ENCODE data around the gene IFT81. TPM values are rescaled to one million over a fixed set of nuclear protein-coding genes. Genes with fewer than 3 reads are reported as not detected.
A peak's percentile ranks its signal among the peaks of the same experiment; 100 is the strongest.

IFT81 gene
- total and polyA plus RNA-seq, 7 donors = 1.8 to 42.7 (median 20.4) TPM

GRCh38 chr12:110256780-110257431 lies 132.7 kb downstream of the IFT81 start:
- intact Hi-C loops (cut with DNase I) = no loop called here
- Histone ChIP-seq H3K4me3 (no peak overlapping the region), H3K27me3 (no peaks in the 10 kb centered on the region), H3K36me3 (no peaks in the 10 kb centered on the region), H3K9me3 (no peaks in the 10 kb centered on the region), H3K4me1 (peaks cover 0 to 4% (median 0%) of the 10 kb centered on the region in 4 donors), H3K27ac (peak overlapping the region; percentile 15 to 53 (median 43))
- 78 to 81% methylated on average over 12 of the region's 12 CpGs for WGBS, 2 donors
- DNase-seq = peak; percentile 74
- TF ChIP-seq EP300 (IDR thresholded peaks at IDR 0.05) = no peak
- no peak for TF ChIP-seq CTCF (IDR thresholded peaks at IDR 0.05)
- no peak for TF ChIP-seq POLR2AphosphoS5 (IDR thresholded peaks at IDR 0.05)
- no peak for TF ChIP-seq POLR2A (IDR thresholded peaks at IDR 0.05)

- H3K27me3 ChIP-seq = no peaks in the 10 kb centered on the region
- DNase-seq = no peak
- 93 to 94% methylated on average over 12 of the region's 12 CpGs for WGBS, 2 donors
- H3K9me3 ChIP-seq = no peaks in the 10 kb centered on the region
- no peak overlapping the region for H3K4me3 ChIP-seq
- H3K36me3 ChIP-seq = no peaks in the 10 kb centered on the region
- intact Hi-C loops (cut with DNase I) = no loop called here
- TF ChIP-seq POLR2AphosphoS5 (IDR thresholded peaks at IDR 0.05) (no peak), POLR2A (IDR thresholded peaks at IDR 0.05) (no peak), EP300 (IDR thresholded peaks at IDR 0.05) (no peak), CTCF (IDR thresholded peaks at IDR 0.05) (no peak)
- no peak overlapping the region for H3K27ac ChIP-seq
- H3K4me1 ChIP-seq = no peaks in the 10 kb centered on the region
Measured at GRCh38 chr12:110258466-110258865, 134.3 kb downstream of the IFT81 start.

- DNase-seq = no peak
- Histone ChIP-seq H3K4me1 (peaks cover 0 to 11% (median 9%) of the 10 kb centered on the region in 4 donors), H3K4me3 (no peak overlapping the region), H3K27me3 (no peaks in the 10 kb centered on the region), H3K9me3 (no peaks in the 10 kb centered on the region), H3K36me3 (no peaks in the 10 kb centered on the region), H3K27ac (peak overlapping the region in 1 of 4 donors; percentile 15)
- TF ChIP-seq POLR2A (IDR thresholded peaks at IDR 0.05) (no peak), POLR2AphosphoS5 (IDR thresholded peaks at IDR 0.05) (no peak), CTCF (IDR thresholded peaks at IDR 0.05) (no peak)
- 81 to 86% methylated on average over 17 of the region's 17 CpGs for WGBS, 2 donors
- intact Hi-C loops (cut with DNase I) = no loop called here
Measured at GRCh38 chr12:110262442-110263388, 138.6 kb downstream of the IFT81 start.

GRCh38 chr12:110266381-110266960 lies 142.3 kb downstream of the IFT81 start:
- 72 to 82% methylated on average over 5 of the region's 5 CpGs for WGBS, 2 donors
- Histone ChIP-seq H3K27me3 (no peaks in the 10 kb centered on the region), H3K27ac (peak overlapping the region in 3 of 4 donors; percentile 40 to 51 (median 49)), H3K9me3 (no peaks in the 10 kb centered on the region), H3K36me3 (no peaks in the 10 kb centered on the region), H3K4me1 (peaks cover 0 to 40% (median 33%) of the 10 kb centered on the region in 4 donors), H3K4me3 (no peak overlapping the region)
- DNase-seq = no peak
- TF ChIP-seq POLR2AphosphoS5 (IDR thresholded peaks at IDR 0.05) = no peak
- TF ChIP-seq EP300 (IDR thresholded peaks at IDR 0.05) = no peak
- TF ChIP-seq POLR2A (IDR thresholded peaks at IDR 0.05) = no peak
- no peak for TF ChIP-seq CTCF (IDR thresholded peaks at IDR 0.05)
- intact Hi-C loops (cut with DNase I) = no loop called here

All from sigmoid colon (tissue), 7 donors.